ENCODE measurements around the gene CCDC150.

GRCh38 chr2:196594158-196594557 lies 45.4 kb upstream of the CCDC150 start:
- TF ChIP-seq, protein P1, sequence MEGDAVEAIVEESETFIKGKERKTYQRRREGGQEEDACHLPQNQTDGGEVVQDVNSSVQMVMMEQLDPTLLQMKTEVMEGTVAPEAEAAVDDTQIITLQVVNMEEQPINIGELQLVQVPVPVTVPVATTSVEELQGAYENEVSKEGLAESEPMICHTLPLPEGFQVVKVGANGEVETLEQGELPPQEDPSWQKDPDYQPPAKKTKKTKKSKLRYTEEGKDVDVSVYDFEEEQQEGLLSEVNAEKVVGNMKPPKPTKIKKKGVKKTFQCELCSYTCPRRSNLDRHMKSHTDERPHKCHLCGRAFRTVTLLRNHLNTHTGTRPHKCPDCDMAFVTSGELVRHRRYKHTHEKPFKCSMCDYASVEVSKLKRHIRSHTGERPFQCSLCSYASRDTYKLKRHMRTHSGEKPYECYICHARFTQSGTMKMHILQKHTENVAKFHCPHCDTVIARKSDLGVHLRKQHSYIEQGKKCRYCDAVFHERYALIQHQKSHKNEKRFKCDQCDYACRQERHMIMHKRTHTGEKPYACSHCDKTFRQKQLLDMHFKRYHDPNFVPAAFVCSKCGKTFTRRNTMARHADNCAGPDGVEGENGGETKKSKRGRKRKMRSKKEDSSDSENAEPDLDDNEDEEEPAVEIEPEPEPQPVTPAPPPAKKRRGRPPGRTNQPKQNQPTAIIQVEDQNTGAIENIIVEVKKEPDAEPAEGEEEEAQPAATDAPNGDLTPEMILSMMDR (IDR thresholded peaks at IDR 0.05; ENCODE audit: insufficient read depth, low read depth, low read length) = no peak
- TF ChIP-seq EZH2 (IDR thresholded peaks at IDR 0.05; ENCODE audit: insufficient read depth, low read length) = no peak
